Ovary (tissue), 3 donors: ENCODE data around the gene PRDX6.
"Not testable (repeated sequence)": the region's sequence is repeated elsewhere in the genome, so short reads cannot be mapped to it uniquely, and the experiment has no call there.

Source experiments
- EP300 ChIP-seq: sonication (generic); formaldehyde crosslinking; IDR thresholded peaks from one replicate; pipeline ENCODE4 v1.6.1; 2017; ENCODE audit warnings: antibody characterized with exemption
- TF ChIP-seq, protein P1 (sequence below), 3 donors: fragments of 450-650 bp in 2 of 3; fragments of 200-600 bp in 1 of 3; IDR thresholded peaks; one replicate each; pipeline versions ENCODE4 v1.5.1 to v1.8.0; 2016 to 2022; ENCODE audit warnings: antibody characterized with exemption in 3 of 3, mild to moderate bottlenecking in 1 of 3
- donor health status: DM: no; HTN: no; CAD: no.

DNA sequence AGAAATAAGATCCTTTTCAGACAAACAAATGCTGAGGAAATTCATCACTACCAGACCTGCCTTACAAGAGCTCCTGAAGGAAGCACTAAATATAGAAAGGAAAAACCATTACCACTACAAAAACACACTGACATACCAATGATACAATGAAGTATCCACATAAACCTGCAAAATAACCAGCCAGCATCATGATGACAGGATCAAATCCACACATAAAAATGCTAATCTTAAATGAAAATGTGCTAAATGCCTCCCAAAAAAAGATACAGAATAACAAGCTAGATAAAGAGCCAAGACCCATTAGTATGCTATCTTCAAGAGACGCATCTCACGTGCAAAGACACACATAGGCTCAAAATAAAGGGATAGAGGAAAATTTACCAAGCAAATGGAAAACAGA is 14.5 kb upstream of the PRDX6 start:
- TF ChIP-seq, protein P1, sequence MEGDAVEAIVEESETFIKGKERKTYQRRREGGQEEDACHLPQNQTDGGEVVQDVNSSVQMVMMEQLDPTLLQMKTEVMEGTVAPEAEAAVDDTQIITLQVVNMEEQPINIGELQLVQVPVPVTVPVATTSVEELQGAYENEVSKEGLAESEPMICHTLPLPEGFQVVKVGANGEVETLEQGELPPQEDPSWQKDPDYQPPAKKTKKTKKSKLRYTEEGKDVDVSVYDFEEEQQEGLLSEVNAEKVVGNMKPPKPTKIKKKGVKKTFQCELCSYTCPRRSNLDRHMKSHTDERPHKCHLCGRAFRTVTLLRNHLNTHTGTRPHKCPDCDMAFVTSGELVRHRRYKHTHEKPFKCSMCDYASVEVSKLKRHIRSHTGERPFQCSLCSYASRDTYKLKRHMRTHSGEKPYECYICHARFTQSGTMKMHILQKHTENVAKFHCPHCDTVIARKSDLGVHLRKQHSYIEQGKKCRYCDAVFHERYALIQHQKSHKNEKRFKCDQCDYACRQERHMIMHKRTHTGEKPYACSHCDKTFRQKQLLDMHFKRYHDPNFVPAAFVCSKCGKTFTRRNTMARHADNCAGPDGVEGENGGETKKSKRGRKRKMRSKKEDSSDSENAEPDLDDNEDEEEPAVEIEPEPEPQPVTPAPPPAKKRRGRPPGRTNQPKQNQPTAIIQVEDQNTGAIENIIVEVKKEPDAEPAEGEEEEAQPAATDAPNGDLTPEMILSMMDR (IDR thresholded peaks at IDR 0.05), result not testable (repeated sequence)
- TF ChIP-seq EP300, result not testable (repeated sequence)
